ENCODE data around the gene SLC25A20. TPM values are rescaled to one million over a fixed set of nuclear protein-coding genes. Genes with fewer than 3 reads are reported as not detected.
A peak's percentile ranks its signal among the peaks of the same experiment; 100 is the strongest.
"Not testable (repeated sequence)": the region's sequence is repeated elsewhere in the genome, so short reads cannot be mapped to it uniquely, and the experiment has no call there.

Gene SLC25A20
- total RNA-seq, 1 donor from 2014 or later, result 140 TPM

DNA sequence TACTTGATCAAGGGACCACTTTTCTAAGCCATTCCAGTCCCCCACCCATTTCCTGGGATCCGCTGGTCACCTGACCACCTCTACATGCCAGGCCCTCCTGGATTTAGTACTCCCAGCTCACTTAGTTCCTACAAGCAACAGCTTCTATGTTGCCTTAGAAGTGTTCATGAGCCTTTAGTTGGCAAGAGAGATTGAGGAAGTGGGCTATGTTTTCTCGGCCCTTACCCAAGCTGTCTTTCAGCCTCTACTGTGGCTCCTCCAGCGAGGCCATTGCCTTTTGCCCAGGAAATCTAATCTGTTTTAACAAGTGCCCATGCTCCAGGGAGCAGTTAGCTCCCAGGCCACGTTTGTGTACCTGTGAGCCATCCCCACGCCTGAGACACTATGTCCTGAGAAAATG lies 46.5 kb downstream of the SLC25A20 start:
- DNase-seq (no peak), ATAC-seq (ENCODE audit: poor library complexity) (no peak)
- intact Hi-C loops (cut with DNase I), result no loop called here

DNA sequence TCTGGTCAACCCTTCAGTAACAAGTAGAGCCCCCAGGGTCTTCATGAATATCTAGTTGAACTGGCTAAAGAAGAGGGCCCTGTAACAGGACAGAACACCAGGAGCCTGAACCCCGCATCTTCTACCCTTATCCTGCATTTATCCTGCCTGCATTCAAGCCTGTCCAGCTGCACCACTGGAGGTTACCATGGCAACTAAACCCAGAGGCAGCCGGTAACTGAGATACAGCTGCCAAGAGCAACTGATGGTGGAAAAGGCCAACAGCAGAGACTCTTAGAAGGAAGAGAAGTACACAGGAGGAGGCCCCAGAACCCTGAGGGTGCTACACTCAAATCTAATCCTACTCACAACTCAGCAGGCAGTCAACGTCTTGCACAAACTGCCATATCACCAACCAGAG lies 47.3 kb downstream of the SLC25A20 start:
- no peak for ATAC-seq (ENCODE audit: poor library complexity)
- intact Hi-C loops (cut with DNase I), result no loop called here
- no peak for DNase-seq

DNA sequence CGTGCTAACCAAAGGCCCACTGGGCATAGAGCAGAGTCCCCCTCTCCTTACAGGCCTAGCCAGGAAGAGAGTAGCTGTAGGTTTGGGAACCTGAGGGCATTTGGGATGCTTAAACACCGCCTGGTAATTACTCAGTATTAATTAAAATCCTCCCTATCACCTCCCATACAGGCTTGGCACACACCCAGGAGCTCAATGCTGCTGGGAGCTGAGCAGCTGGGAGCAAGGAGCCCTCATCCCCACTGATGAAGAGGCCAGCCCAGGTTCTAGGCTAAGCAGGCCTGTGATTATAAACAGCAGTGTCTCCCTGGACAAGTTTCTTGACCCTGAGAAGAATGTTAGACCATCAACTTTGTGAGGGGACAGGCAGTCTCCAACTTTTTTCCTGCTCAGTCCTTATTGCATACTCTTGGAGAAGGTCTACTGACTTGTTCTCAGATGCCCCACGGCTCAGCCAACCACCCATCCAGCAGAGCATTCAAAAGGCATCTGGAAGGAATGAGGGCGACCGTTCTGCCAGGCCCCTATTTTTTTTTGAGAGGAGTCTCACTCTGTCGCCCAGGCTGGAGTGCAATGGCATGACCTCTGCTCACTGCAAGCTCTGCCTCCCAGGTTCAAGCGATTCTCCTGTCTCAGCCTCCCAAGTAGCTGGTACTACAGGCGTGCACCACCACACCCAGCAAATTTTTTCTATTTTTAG lies 49.7 kb downstream of the SLC25A20 start:
- DNase-seq (no peak), ATAC-seq (ENCODE audit: poor library complexity) (no peak)
- intact Hi-C loops (cut with DNase I), result no loop called here

DNA sequence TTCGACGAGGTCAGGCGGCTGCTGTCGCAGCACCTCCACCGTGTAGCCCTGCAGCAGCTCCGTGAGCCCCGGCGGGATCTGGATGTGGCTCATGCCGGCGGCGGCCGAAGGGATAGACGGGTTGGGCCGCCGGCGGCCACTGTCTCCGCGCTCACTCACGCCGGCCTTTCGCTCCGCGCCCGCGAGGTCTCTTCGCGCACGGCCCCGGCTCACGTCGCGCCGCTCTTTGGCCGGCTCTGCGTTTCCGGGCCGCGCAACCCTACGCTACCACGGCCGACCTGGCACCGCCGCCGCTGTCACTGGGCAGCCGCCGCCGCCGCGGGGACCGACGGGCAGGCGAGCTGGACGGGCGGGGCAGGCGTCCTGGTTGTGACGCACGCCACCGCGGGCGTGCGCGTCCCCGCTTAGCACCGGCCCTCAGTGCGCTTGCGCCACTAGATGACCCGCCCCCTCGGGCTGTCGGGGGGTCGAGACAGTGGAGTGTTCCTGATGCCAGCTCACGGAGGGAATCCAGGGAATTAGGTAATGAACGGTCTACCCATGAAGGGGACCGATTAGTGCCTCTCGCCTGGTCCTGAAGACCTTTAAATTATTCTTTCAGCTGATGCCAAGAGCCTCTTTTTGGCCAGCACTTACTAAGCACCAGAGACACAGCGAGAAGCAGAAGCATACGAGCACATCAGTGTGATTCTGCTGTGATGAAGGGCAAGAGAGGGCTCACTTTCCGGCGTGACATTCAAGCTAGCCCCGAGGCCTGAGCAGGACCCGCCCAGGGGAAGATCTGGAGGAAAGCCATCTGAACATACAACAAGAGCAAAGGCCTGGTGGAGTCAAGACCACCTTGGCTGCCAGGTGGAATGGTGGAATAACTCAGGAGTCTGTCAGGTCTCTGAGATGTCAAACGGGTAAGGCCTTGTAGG lies 50.9 kb downstream of the SLC25A20 start, which contains the start of gene PRKAR2A:
Gene PRKAR2A, minus strand, starts transcription at position 371 of the 920 bp plus-strand sequence. Its CDS starts 278 bp downstream, at position 93.
- DNase-seq (peak; percentile 95), ATAC-seq (ENCODE audit: poor library complexity) (peak; percentile 97)
- intact Hi-C loops (cut with DNase I), result no loop called here

DNA sequence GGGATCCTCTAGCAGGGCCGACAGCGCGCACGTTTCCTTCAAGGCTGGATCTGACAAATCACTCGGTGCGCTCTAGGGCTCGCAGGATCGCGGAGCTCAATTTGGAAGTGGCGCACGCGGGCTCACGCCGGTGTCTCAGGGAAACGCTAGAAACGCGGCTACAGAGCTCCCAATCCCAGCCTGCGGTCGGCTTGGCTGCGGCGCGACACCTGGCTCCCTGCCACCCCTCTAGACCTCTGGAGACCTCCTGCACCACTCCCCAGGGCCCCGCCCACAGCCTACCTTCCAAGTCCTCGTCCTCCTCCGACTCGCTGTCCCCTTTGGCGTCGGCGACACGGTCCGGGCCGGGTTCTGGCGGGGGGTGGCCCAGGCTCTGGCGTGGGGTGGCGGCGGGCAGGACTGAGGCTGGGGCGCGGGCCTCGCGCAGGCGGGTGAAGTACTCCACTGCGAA lies 51.6 kb downstream of the SLC25A20 start:
- intact Hi-C loops (cut with DNase I), result no loop called here
- ATAC-seq (ENCODE audit: poor library complexity), result peak; percentile 87
- peak; percentile 92 for DNase-seq

DNA sequence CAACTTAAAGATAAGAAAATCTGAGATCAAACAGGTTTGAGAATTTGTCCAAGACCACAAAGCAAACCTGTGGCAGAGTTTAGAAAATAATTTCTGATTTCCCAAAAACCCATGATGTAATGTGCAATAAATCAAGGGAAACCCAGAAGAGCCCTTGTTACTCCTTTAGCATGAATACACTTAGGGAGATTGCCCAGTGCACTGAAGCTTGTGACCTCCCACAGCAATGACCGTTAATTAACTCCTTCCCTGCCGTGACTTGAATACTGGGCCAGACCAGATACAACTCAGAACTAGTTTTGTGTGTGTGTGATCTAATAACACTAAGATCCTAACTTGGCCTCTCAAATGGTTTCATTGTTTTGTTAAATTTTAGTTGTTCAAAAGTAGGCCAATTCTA lies 53.5 kb downstream of the SLC25A20 start:
- DNase-seq, result no peak
- no peak for ATAC-seq (ENCODE audit: poor library complexity)
- intact Hi-C loops (cut with DNase I), result no loop called here

DNA sequence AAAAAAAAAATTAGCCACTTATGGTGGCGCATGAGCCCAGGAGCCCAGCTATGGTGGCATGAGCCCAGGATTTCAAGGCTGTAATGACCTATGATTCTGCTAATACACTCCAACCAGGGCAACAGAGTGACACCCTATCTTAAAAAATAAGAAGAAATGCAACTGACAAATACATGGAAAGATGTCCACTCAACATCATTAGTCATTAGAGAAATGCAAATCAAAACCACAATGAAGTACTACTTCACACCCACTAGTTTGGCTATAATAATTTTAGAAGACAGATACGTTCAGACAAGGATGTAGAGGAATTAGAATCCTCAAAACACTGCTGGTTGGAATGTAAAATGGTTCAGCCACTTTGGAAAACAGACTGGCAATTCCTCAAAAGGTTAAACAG lies 61.5 kb downstream of the SLC25A20 start:
- no peak for ATAC-seq (ENCODE audit: poor library complexity)
- intact Hi-C loops (cut with DNase I), result no loop called here
- no peak for DNase-seq

DNA sequence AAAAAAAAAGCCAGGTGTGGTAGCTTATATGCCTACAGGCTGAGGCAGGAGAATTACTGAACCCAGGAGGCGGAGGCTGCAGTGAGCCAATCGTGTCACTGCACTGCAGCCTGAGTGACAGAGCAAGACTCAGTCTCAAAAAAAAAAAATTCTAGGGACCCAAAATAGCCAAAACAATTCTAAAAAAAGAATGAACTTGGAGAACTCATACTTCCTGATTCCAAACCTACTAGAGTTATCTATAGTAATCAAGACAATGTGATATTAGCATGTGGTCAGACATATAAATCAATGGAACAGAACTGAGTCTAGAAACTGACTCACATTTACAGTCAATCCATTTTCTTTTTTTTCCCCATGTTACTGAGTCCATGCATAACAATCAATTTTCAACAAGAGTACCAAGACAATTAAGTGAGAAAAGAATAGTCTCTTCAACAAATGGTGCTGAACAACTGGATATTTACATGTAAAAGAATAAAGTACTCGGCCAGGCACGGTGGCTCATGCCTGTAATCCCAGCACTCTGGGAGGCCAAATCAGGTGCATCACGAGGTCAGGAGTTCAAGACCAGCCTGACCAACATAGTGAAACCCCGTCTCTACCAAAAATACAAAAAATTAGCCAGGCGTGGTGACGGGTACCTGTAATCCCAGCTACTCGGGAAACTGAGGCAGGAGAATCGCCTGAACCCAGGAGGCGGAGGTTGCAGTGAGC lies 62.9 kb downstream of the SLC25A20 start:
- ATAC-seq (ENCODE audit: poor library complexity), result peak; percentile 47
- intact Hi-C loops (cut with DNase I), result no loop called here
- no peak for DNase-seq

DNA sequence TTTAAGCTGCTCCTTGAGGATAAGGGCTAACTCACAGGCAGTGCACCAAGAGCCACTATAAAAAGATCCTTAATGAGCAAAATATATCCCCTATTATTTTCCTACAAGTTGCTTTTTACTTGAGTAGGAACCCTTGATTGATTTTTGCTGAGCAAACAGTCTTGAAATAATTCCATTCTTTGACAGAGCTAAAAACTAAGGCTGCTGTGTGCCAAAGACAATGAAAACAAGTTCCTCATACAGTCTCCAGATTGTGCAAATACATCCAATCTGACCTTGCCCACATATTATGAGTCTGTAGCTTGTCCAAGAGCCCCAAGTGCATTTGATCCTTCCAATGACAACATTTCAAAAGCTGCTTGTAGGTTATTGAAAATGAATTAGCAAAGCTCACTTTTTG lies 66.0 kb downstream of the SLC25A20 start:
- intact Hi-C loops (cut with DNase I), result no loop called here
- no peak for ATAC-seq (ENCODE audit: poor library complexity)
- no peak for DNase-seq

DNA sequence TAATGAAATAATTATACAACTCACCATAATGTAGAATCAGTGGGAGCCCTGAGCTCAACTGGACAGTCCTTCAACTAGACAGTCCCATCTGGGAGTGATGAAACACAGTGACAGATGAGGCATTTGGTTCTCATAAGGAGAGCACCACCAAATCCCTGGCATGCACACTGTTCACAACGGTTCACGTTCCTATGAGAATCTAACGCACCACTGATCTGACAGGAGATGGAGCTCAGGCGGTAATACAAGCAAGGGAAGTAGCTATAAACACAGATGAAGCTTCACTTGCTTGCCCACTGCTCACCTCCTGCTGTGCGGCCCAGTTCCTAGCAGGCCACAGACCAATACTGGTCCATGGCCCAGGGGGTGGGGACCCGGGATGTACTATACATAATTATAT lies 68.0 kb downstream of the SLC25A20 start:
- ATAC-seq (ENCODE audit: poor library complexity), result no peak
- intact Hi-C loops (cut with DNase I), result no loop called here
- no peak for DNase-seq

DNA sequence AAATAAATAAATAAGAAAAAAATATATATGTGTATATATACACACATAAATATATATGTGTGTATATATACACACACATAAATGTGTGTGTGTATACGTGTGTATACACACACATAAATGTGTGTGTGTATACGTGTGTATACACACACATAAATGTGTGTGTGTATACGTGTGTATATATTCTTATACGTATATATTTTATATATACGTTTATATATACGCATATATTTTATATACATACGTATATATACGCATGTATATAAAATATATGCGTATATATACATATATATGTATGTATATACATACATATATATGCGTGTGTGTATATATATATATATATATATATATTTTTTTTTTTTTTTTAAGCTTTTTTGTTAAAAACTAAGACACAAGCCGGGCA lies 69.2 kb downstream of the SLC25A20 start:
- ATAC-seq (ENCODE audit: poor library complexity); DNase-seq; intact Hi-C loops (cut with DNase I): not testable (repeated sequence)

DNA sequence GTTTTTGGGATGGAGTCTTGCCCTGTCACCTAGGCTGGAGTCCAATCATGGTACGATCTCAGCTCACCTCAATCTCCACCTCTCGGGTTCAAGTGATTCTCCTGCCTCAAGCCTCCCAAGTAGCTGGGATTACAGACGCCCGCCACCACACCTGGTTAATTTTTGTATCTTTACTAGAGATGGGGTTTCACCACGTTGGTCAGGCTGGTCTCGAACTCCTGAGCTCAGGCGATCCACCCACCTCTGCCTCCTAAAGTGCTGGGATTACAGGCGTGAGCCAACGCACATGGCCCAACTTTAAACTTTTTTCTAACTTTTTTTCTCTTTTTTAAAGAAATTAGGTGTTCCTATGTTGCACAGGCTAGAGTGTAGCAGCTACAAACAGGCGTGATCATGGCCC lies 70.8 kb downstream of the SLC25A20 start:
- DNase-seq; ATAC-seq (ENCODE audit: poor library complexity); intact Hi-C loops (cut with DNase I): not testable (repeated sequence)

DNA sequence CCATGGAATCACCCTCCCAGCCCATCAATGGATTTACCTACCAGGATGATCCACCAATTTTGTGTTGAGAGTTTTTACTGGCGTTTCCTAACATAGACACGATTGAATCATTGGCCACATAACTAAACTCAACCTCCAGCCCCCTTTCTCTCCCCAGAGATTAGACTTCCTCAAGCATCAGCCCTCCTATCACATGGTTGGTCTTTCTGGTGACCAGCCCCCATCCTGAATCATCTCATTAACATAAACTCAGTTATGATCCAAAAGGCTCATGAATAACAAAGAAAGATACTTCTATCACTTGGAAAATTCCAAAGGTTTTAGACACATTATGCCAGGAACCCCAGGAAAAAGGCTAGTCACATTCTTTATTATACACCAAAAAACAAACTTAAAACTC lies 72.2 kb downstream of the SLC25A20 start:
- intact Hi-C loops (cut with DNase I), result no loop called here
- DNase-seq (no peak), ATAC-seq (ENCODE audit: poor library complexity) (no peak)

DNA sequence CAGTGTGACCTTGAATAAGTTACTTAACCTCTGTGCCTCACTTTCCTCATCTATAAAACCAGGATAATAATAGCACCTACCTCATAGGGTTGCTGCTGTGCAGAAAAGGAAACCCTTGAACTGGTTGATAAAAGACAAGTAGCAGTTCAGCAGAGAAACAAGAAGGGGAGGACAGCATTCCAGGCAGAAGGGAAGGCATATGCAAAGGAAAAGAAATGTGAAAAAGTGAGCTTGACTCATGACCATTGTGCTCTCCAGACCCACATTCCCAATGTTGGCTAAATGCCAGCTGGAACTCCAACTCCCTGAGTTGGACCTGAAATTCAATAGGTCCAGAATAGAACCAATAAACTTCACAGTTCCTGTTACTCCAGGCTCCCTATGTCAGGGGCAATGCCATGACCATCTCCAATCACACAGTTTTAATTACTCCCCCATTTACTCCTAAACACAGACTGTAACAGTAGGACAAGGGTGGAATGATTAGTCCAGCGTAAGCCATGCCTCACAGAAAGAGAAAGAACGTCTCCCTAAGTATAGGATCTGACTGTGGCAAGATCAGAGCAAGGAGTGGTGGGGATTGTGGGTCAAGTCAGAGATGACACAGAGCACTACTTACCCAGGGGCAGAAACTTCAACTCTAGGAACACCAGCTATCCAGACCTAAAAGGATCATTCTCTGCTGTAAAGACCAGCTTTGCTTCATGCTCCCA lies 77.9 kb downstream of the SLC25A20 start:
- intact Hi-C loops (cut with DNase I), result no loop called here
- peak; percentile 66 for ATAC-seq (ENCODE audit: poor library complexity)

DNA sequence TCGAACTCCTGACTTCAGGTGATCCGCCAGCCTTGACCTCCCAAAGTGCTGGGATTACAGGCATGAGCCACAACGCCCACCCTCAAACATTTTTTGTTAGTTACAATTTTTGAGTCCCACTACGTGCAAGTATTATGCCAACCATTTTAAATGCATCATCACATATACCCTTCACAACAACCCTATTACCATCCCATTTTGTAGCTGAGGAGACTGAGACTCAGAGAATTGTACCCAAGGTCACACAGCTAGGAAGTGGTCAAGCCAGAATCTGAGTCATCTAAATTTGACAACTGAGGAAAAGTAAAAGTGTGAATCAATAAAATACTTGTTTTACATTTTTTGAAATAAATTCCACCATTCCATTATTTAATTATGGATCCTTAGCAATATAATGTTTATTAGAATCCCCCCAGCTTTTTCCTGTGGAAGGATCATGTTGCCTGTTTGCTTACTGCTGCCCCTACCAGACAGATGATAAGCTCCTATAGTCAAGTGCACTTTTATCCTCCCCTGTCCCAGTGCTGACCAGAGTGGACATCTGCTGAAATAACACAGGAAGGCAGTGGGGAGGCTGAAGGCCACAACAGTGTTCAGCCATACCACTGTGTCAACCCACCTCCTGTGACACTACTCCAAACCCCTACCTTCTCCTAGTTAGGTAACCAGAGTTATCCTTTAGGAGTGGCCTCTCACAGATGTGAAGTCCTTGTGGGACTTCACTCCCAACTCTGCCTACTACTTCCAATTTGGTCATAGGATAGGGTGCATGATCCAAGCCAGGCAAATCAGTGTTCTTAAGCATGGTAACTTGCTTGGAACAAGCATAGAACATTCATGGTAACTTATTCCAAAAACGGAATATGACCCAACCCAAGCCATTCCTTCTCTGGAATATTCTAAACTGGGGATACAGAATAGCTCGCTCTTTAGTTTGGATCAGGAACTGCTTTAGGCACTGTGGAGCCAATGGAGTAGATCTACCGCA lies 79.2 kb downstream of the SLC25A20 start:
- DNase-seq (no peak), ATAC-seq (ENCODE audit: poor library complexity) (no peak)
- intact Hi-C loops (cut with DNase I), result no loop called here

More for the DNA sequence above, 77.9 kb downstream of the SLC25A20 start:
- no peak for DNase-seq

DNA sequence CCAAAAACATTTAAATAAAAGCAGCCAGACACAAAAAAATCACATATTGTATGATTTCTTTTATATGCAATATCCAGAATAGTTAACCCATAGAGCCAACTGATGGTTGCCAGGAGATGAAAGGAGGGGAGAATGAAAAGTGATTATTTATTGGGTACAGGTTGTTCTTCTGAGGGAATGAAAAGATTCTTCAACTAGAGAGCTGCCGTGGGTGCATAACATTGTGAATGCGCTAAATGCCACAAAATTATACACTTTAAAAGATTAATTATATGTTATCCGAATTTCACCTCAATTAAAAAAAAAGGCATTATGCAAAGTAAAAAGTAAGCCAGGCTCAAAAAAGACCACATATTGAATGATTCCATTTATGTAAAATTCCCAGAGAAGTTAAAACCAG lies 87.2 kb downstream of the SLC25A20 start:
- no peak for DNase-seq
- intact Hi-C loops (cut with DNase I), result no loop called here
- no peak for ATAC-seq (ENCODE audit: poor library complexity)

All from Right ventricle myocardium superior (tissue), 1 donor.